ENCODE results near the gene ADAMTS16.

Gene ADAMTS16

DNA sequence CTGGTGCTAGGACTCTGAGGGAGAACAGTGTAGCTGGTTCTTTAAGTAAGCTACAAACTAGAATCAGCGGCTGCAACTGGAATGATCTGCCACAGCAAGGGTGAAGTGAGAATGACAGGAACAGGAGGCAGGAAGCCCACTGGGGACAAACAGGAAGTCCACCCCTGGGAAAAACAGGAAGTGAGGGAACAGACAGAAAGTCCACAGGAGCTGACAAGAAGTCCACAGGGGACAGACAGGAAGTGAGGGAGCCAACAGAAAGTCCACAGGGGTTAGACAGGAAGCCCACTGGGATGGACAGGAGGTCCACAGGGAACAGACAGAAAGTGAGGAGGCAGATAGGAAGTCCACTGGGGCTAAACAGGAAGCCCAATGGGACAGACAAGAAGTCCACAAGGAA is 15.5 kb downstream of the ADAMTS16 start:
- H3K4me3 ChIP-seq (ENCODE audit: low read depth, low read length): no peak overlapping the region
- no peak for DNase-seq (ENCODE audit: low read depth)
- TF ChIP-seq, protein P1, sequence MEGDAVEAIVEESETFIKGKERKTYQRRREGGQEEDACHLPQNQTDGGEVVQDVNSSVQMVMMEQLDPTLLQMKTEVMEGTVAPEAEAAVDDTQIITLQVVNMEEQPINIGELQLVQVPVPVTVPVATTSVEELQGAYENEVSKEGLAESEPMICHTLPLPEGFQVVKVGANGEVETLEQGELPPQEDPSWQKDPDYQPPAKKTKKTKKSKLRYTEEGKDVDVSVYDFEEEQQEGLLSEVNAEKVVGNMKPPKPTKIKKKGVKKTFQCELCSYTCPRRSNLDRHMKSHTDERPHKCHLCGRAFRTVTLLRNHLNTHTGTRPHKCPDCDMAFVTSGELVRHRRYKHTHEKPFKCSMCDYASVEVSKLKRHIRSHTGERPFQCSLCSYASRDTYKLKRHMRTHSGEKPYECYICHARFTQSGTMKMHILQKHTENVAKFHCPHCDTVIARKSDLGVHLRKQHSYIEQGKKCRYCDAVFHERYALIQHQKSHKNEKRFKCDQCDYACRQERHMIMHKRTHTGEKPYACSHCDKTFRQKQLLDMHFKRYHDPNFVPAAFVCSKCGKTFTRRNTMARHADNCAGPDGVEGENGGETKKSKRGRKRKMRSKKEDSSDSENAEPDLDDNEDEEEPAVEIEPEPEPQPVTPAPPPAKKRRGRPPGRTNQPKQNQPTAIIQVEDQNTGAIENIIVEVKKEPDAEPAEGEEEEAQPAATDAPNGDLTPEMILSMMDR (conservative IDR thresholded peaks at IDR 0.05; ENCODE audit: low read depth, low read length): no peak

DNA sequence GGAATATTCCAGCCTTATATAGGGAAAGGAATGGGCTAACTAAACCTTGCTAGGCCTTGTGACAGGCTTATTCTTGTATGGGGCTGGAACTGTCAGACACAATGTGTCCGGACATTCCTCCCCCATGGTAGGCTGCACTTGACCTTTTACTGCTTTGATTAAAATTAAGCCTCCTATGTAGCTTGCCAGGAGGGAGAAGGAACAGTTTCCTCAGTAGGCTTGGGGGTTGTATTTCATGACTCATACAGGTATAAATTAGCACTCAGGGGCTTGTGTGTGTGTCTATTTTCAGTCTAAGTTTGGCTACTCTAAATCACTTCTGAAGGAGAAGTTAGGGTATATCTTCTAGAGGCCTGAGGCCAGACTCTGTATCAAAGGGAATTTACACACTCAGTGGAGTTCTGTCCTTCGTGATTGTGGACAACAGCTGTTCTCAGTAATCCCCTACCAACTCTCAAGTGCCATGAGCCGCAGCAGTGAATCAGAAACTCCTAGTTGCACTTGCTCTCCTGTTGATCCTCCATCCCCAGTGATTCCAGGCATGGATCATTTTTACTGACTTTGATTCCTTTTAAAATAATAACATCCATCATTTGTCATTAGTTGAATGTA is 16.4 kb downstream of the ADAMTS16 start:
- TF ChIP-seq, protein P1 (conservative IDR thresholded peaks at IDR 0.05; ENCODE audit: low read depth, low read length): no peak
- H3K4me3 ChIP-seq (ENCODE audit: low read depth, low read length): no peak overlapping the region
- no peak for DNase-seq (ENCODE audit: low read depth)

DNA sequence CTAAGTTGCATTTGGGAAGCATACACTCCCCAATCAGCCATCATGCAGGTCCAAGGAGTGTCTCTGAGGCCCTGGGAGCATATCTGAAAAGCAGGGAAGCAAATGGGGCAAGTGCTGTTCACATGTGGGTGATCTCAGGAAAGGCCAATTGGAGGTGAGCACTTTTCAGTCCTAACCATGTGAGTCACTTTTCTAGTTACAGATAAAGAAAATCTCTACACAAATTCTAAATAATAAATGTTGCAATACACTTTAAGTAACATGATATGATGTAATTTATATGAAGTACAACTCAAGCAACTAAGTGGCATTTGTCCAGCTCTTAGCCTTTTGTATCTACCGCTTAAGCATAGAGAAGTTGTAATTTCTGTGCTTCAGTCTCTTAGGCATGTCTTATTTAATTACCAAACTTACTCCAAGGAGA is 18.4 kb downstream of the ADAMTS16 start:
- DNase-seq (ENCODE audit: low read depth): peak; percentile 59
- H3K4me3 ChIP-seq (ENCODE audit: low read depth, low read length): no peak overlapping the region
- TF ChIP-seq, protein P1 (conservative IDR thresholded peaks at IDR 0.05; ENCODE audit: low read depth, low read length): no peak

DNA sequence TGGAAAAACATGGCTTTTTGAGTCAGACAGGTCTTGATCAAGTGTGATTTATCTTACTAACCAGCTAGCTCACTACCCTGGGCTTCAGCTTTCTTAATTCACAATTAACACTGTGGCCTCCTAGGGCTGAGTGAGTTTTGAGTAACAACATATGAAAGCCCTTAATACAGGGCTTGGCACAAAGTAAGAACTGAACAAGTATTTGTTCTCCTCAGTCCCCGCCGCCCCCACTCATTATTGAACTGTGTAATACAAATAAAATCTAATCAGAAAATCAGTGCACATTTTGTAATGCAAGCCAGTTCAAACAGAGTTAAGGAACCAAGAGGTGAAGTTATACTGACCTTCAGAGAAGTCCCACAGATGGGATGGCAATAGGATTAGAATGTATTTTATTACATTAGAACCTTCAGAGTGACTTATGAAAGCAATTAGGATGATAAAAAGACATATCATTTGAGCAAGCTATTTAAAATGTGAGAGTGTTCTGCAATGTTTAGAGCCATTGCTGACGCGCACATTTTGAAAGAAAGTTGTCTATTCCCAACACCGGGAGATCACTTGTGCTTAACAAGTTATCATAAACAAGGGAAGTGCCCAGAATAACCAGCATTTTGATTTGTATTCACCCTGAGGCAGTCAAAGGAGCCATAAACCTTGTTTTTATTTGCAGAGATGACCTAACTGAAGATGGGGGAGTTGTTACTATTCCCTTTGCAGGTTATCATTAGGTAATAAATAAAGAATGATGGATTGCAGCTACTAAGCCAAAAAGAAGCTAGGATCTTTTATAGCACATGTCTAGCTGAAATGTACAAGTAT is 19.4 kb downstream of the ADAMTS16 start:
- no peak for DNase-seq (ENCODE audit: low read depth)
- H3K4me3 ChIP-seq (ENCODE audit: low read depth, low read length): no peak overlapping the region
- TF ChIP-seq, protein P1 (conservative IDR thresholded peaks at IDR 0.05; ENCODE audit: low read depth, low read length): no peak

DNA sequence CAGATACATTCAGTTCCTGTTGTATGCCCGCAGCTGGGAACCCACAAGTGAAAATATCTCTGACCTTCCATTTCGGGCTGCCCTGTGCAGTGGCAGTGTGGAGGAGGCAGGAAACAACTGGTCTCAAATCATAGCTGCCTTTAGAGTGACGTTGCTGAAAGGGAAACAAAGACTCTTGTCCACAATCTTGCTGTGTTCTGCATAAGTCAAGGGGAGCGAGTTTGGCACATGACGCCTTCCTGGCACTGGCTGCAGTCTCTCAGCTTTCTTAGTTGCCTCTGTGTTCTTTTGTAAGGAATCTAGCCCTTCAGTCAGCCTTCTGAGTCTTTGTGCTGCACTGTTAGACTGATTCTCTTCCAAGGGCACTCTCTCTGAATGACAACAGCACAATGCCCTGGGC is 24.0 kb downstream of the ADAMTS16 start:
- TF ChIP-seq, protein P1 (conservative IDR thresholded peaks at IDR 0.05; ENCODE audit: low read depth, low read length): no peak
- no peak for DNase-seq (ENCODE audit: low read depth)
- H3K4me3 ChIP-seq (ENCODE audit: low read depth, low read length): no peak overlapping the region

DNA sequence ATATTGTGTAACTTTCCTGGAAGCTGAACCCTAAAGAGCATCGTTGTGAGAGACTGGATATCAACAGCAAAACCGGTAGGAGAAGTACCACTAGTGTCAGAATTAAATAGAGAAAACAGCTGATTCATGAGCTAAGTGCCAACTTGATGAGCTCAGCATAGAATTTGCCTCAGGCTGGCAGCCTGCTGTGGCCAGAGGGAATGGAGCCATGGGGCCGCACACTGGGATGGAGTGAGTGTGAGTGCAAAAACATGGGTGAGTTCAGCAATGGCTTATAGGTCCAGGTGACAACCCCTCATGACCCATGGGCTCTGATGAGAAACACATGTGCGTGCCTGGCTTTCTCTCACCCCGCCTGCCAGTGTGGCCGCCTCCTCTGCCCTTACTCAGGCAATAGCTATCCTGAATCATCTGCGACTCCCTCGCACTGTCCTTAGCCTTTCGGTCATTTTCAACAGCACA is 25.4 kb downstream of the ADAMTS16 start:
- H3K4me3 ChIP-seq (ENCODE audit: low read depth, low read length): no peak overlapping the region
- peak; percentile 19 for DNase-seq (ENCODE audit: low read depth)
- TF ChIP-seq, protein P1 (conservative IDR thresholded peaks at IDR 0.05; ENCODE audit: low read depth, low read length): no peak
